K562 (cell line): ENCODE data around the gene FADS1. TPM values are rescaled to one million over a fixed set of nuclear protein-coding genes. Genes with fewer than 3 reads are reported as not detected.

Experiments
- ATAC-seq: fragments of 200-7000 bp; cut with Tn5 transposase; 3 replicates; pipeline ENCODE4 v1.9.1; 2020; ENCODE audit warnings: moderate library complexity
- BruUV-seq: library from RNA; stranded (reverse); fragments of 400-500 nt; replicated peaks from 2 replicates; lab custom pipeline; 2021; lab: Mats Ljungman, UMichigan
- CTCF ChIA-PET: fragments of 300-600 bp; formaldehyde crosslinking; extraction: SDS; loops from one replicate; lab custom pipeline; 2021; ENCODE audit warnings: low intra/inter-chr PET ratio; lab: Yijun Ruan, JAX
- POLR2A ChIA-PET: fragments of 300-600, 350-650 bp; sonication (Branson Sonifier 250); formaldehyde crosslinking; extraction: SDS; loops from one replicate; lab custom pipeline; 2021; ENCODE audit warnings: antibody characterized with exemption, inconsistent platforms; lab: Yijun Ruan, JAX
- DNase-seq, 4 experiments: peaks; one replicate each; pipeline versions ENCODE4 v3.0.0 to v3.0.0-alpha.2; 2011 to 2018; ENCODE audit warnings: low spot score in 3 of 4, mixed read lengths in 3 of 4; ENCODE audit errors: extremely low read depth in 1 of 4
- FAIRE-seq: peaks from 2 replicates; lab custom pipeline; 2011; peaks lifted over from hg19 to GRCh38; lab: Jason Lieb, UNC
- H2AFZ ChIP-seq: 2 replicates; pipeline ENCODE4 v1.6.0; 2011; ENCODE audit warnings: low read depth, low read length, control low read depth, inconsistent platforms
- H3K27ac ChIP-seq: fragments of 200-600 bp; 3 replicates; pipeline ENCODE4 v1.8.0; 2011; ENCODE audit warnings: low read depth, mild to moderate bottlenecking, control low read depth, inconsistent platforms, low read length, moderate library complexity, mixed read lengths; ENCODE audit errors: extremely low read depth
- H3K27me3 ChIP-seq, 2 experiments: fragments of 300-600 bp in 1 of 2; 2 replicates in 1 of 2; 3 replicates in 1 of 2; pipeline versions ENCODE4 v1.6.0 to v1.8.0; 2011; ENCODE audit warnings: inconsistent platforms in 2 of 2, low read length in 2 of 2, mild to moderate bottlenecking in 1 of 2, mixed read lengths in 1 of 2, moderate library complexity in 1 of 2; ENCODE audit not compliant: control insufficient read depth in 2 of 2, insufficient read depth in 2 of 2
- H3K36me3 ChIP-seq: fragments of 300-600 bp; 3 replicates; pipeline ENCODE4 v1.8.0; 2011; ENCODE audit warnings: mild to moderate bottlenecking, low read length, inconsistent platforms; ENCODE audit not compliant: control insufficient read depth, insufficient read depth
- H3K4me1 ChIP-seq, 2 experiments: fragments of 200-600 bp in 1 of 2; replicated peaks in 1 of 2; 2 replicates in 1 of 2; 3 replicates in 1 of 2; pipeline versions ENCODE4 v1.5.1 to v1.8.0; 2011; ENCODE audit warnings: inconsistent platforms in 2 of 2, low read length in 2 of 2, mild to moderate bottlenecking in 1 of 2, mixed read lengths in 1 of 2, moderate library complexity in 1 of 2; ENCODE audit not compliant: control insufficient read depth in 2 of 2, insufficient read depth in 2 of 2
- H3K4me2 ChIP-seq: 2 replicates; pipeline ENCODE4 v1.6.1; 2011; ENCODE audit warnings: low read length, control low read depth, inconsistent platforms, mixed read lengths; ENCODE audit not compliant: insufficient read depth
- H3K4me3 ChIP-seq: fragments of 200-600 bp; sonication (generic), shearing (Covaris generic); 2 replicates; pipeline ENCODE4 v1.5.1; 2016; ENCODE audit warnings: control low read depth, inconsistent platforms
- H3K79me2 ChIP-seq: fragments of 200-600 bp; 3 replicates; pipeline ENCODE4 v1.8.0; 2011; ENCODE audit warnings: low read length, inconsistent platforms; ENCODE audit not compliant: control insufficient read depth, insufficient read depth
- H3K9ac ChIP-seq, 2 experiments: 2 replicates each; pipeline versions ENCODE4 v1.6.0 to v1.6.1; 2011; ENCODE audit warnings: low read depth in 2 of 2, low read length in 2 of 2, control low read depth in 1 of 2, inconsistent platforms in 1 of 2, mild to moderate bottlenecking in 1 of 2, mixed read lengths in 1 of 2; ENCODE audit not compliant: insufficient read depth in 1 of 2
- H3K9me1 ChIP-seq: one replicate; pipeline ENCODE4 v1.6.0; 2011; ENCODE audit warnings: inconsistent platforms, mild to moderate bottlenecking, low read length, moderate library complexity; ENCODE audit not compliant: control insufficient read depth, insufficient read depth
- H3K9me3 ChIP-seq: replicated peaks from 2 replicates; pipeline ENCODE4 v1.5.1; 2011; ENCODE audit warnings: low read depth, low read length, inconsistent platforms; ENCODE audit not compliant: control insufficient read depth, insufficient read depth
- H4K20me1 ChIP-seq: replicated peaks from 2 replicates; pipeline ENCODE4 v1.6.1; 2011; ENCODE audit warnings: low read length, inconsistent platforms, mixed read lengths; ENCODE audit not compliant: control insufficient read depth, insufficient read depth
- ATF3 ChIP-seq, 2 experiments: fragments of 450-650 bp in 1 of 2; sonication (generic) in 1 of 2; formaldehyde crosslinking in 1 of 2; IDR thresholded peaks in 1 of 2; conservative IDR thresholded peaks in 1 of 2; 2 replicates each; pipeline versions ENCODE4 v1.6.1 to v1.8.1; 2016 to 2023; ENCODE audit warnings: mild to moderate bottlenecking in 2 of 2, moderate library complexity in 2 of 2, inconsistent platforms in 1 of 2, missing genetic modification reagents in 1 of 2
- CHD4 ChIP-seq: fragments of 200-600 bp; sonication (generic); IDR thresholded peaks from 3 replicates; pipeline ENCODE4 v1.6.1; 2012; ENCODE audit warnings: low read depth, mild to moderate bottlenecking, mixed read lengths, low read length, inconsistent platforms; ENCODE audit not compliant: insufficient read depth, insufficient replicate concordance, poor library complexity, severe bottlenecking
- DLX4 ChIP-seq: fragments of 250-450 bp; sonication (Bioruptor Pico); IDR thresholded peaks from 2 replicates; pipeline ENCODE4 v1.6.1; 2021; ENCODE audit warnings: mild to moderate bottlenecking
- E2F1 ChIP-seq: sonication (generic); formaldehyde crosslinking; IDR thresholded peaks from 2 replicates; pipeline ENCODE4 v1.8.1; 2023; ENCODE audit warnings: mild to moderate bottlenecking, missing genetic modification reagents, moderate library complexity
- HOXB6 ChIP-seq: fragments of 250-450 bp; sonication (Bioruptor Pico); IDR thresholded peaks from 2 replicates; pipeline ENCODE4 v1.5.1; 2022; ENCODE audit warnings: mild to moderate bottlenecking, borderline replicate concordance
- JUND ChIP-seq, 2 experiments: IDR thresholded peaks; 2 replicates in 1 of 2; 3 replicates in 1 of 2; pipeline ENCODE4 v1.6.1; 2011; ENCODE audit warnings: borderline replicate concordance in 2 of 2, low read depth in 2 of 2, low read length in 2 of 2, improper control_type of control experiment in 1 of 2, missing biosample characterization in 1 of 2, missing genetic modification characterization in 1 of 2, missing genetic modification reagents in 1 of 2
- PHF20 ChIP-seq: fragments of 450-650 bp; IDR thresholded peaks from 2 replicates; pipeline ENCODE4 v1.6.1; 2018; ENCODE audit not compliant: partially characterized antibody
- SAP30 ChIP-seq: fragments of 200-600 bp; sonication (generic); IDR thresholded peaks from 2 replicates; pipeline ENCODE4 v1.6.1; 2012; ENCODE audit warnings: borderline replicate concordance, low read depth, mild to moderate bottlenecking, moderate library complexity, low read length, control low read depth, inconsistent platforms; ENCODE audit not compliant: insufficient read depth, poor library complexity, severe bottlenecking
- SLC30A9 ChIP-seq: fragments of 250-450 bp; sonication (Bioruptor Pico); IDR thresholded peaks from 2 replicates; pipeline ENCODE4 v1.8.0; 2022; ENCODE audit warnings: mild to moderate bottlenecking, moderate library complexity
- SMARCB1 ChIP-seq: IDR thresholded peaks from 2 replicates; pipeline ENCODE4 v1.6.1; 2011; ENCODE audit warnings: improper control_type of control experiment, low read depth; ENCODE audit not compliant: insufficient read length
- SRSF9 ChIP-seq: fragments of 200-400 bp; formaldehyde crosslinking; IDR thresholded peaks from 2 replicates; pipeline ENCODE4 v1.6.1; 2017; ENCODE audit warnings: low read depth, low read length, borderline replicate concordance
- STAG1 ChIP-seq: sonication (generic); formaldehyde crosslinking; IDR thresholded peaks from 2 replicates; pipeline ENCODE4 v1.5.0; 2020; ENCODE audit warnings: missing genetic modification reagents, borderline replicate concordance
- ZBTB7A ChIP-seq: IDR thresholded peaks from 2 replicates; pipeline ENCODE4 v1.6.1; 2011; ENCODE audit warnings: low read depth, mild to moderate bottlenecking, low read length, moderate library complexity, borderline replicate concordance; ENCODE audit not compliant: control insufficient read depth
- ZNF445 ChIP-seq: fragments of 250-450 bp; sonication (Bioruptor Pico); IDR thresholded peaks from 2 replicates; pipeline ENCODE4 v1.4.0; 2020; ENCODE audit warnings: low read depth, mild to moderate bottlenecking, moderate library complexity
- ZNF561 ChIP-seq: fragments of 450-650 bp; formaldehyde crosslinking; conservative IDR thresholded peaks from 2 replicates; pipeline ENCODE4 v1.4.0; 2020; ENCODE audit warnings: mild to moderate bottlenecking, moderate library complexity
- WGBS: fragments of 100-300 bp; shearing (Covaris generic); methylation state at CpG from one replicate; pipeline ENCODE4 v1.1.6; 2016; ENCODE audit warnings: low coverage, mixed read lengths; ENCODE audit not compliant: insufficient coverage; ENCODE audit errors: missing lambda C conversion rate; 5-methylcytosine and 5-hydroxymethylcytosine counted together
- in situ Hi-C: fragments of 300-500 bp; cut with MboI; formaldehyde crosslinking; loops from 4 replicates; pipeline ENCODE4 v1.15.0; 2018; ENCODE audit warnings: inconsistent platforms, mixed read lengths
- intact Hi-C: fragments of 100-400 bp; cut with micrococcal nuclease; formaldehyde crosslinking; loops from 2 replicates; pipeline ENCODE4 v1.14.2; 2022
- polyA plus RNA-seq, 8 experiments: library from polyadenylated mRNA; depleted of rRNA in 4 of 8; stranded (reverse) in 5 of 8; unstranded in 3 of 8; fragments of >200 nt; fragmentation: Nextera tagmentation in 2 of 8; fragmentation: Illumina TruSeq in 1 of 8; extraction: Ambion mirVana in 2 of 8; extraction: Trizol in 1 of 8; gene quantifications; 2 replicates each; pipeline versions ENCODE4 v1.2.1 to v1.2.3, GENCODE V29; 2011 to 2014; ENCODE audit warnings: inconsistent platforms in 1 of 8, missing spikeins in 1 of 8
- total RNA-seq, 7 experiments: library from RNA; depleted of rRNA in 6 of 7; stranded (reverse); fragments of >200 nt in 6 of 7; fragmentation: Illumina TruSeq in 2 of 7; extraction: Trizol in 2 of 7; gene quantifications; 2 replicates each; pipeline versions ENCODE4 v1.2.1 to v1.2.3, GENCODE V29; 2011 to 2021; ENCODE audit warnings: low replicate concordance in 1 of 7

The FADS1 gene
- total and polyA plus RNA-seq, 9 of the 15 experiments (the other 6 are each of a cell fraction or from before 2014, with no cell fraction given), result 110 to 864 (median 364) TPM

GRCh38 chr11:61756452-61757212, 60.2 kb downstream of the FADS1 start:
- no peaks in the 10 kb centered on the region for H3K36me3 ChIP-seq
- no peaks in the 10 kb centered on the region for H3K27me3 ChIP-seq
- H3K4me2 ChIP-seq, result no peak overlapping the region
- H3K79me2 ChIP-seq, result peaks cover 53% of the 10 kb centered on the region
- peak; percentile 74 to 75 (median 74) for DNase-seq
- WGBS, result 44% methylated on average over 9 of the region's 9 CpGs
- BruUV-seq, result no TSS peak
- H4K20me1 ChIP-seq, result 0 out of 2 replicates have a peak, but pooled peaks cover under 1% of the 10 kb centered on the region
- POLR2A ChIA-PET, result interaction anchor here (0.5 to 1.0 kb wide), 3 partner anchors 8 to 10 kb away, joined by 3 to 6 read pairs (median 3); no protein-coding TSS in a partner anchor
- H3K9ac ChIP-seq, result peak overlapping the region; percentile 10 to 78; a peak in 3 of 4 replicates
- peak; percentile 32 for FAIRE-seq
- H3K4me3 ChIP-seq, result no peak overlapping the region
- H3K9me3 ChIP-seq, result no peaks in the 10 kb centered on the region
- in situ Hi-C loops (no loop called here), intact Hi-C loops (no loop called here)
- 0 out of 3 replicates have a peak, but pooled peaks have one; percentile 4 for ATAC-seq
- CTCF ChIA-PET, result no interaction called here
- H3K27ac ChIP-seq, result peak overlapping the region; percentile 66; the same call in 2 of the 3 replicates
- H3K4me1 ChIP-seq, result peaks cover 47 to 82% of the 10 kb centered on the region in 2 experiments
- H2AFZ ChIP-seq, result no peak overlapping the region
- H3K9me1 ChIP-seq, result no peaks in the 10 kb centered on the region
- no peak for TF ChIP-seq ZNF445 (CRISPR knock-in tag)
- peak; percentile 71 for TF ChIP-seq ATF3 (IDR thresholded peaks at IDR 0.05)
- TF ChIP-seq ATF3 (CRISPR knock-in tag; conservative IDR thresholded peaks at IDR 0.05), result no peak
- no peak for TF ChIP-seq STAG1 (CRISPR knock-in tag)
- TF ChIP-seq JUND (IDR thresholded peaks at IDR 0.05; ENCODE audit: borderline replicate concordance, low read depth, low read length), result peak; percentile 77
- TF ChIP-seq JUND (tag; IDR thresholded peaks at IDR 0.05; ENCODE audit: borderline replicate concordance, low read depth, low read length), result no peak; the same call in 2 of the 3 replicates
- TF ChIP-seq PHF20, result no peak
- TF ChIP-seq SMARCB1, result no peak
- TF ChIP-seq ZBTB7A, result peak; percentile 61; the same call in 1 of the 2 replicates
- TF ChIP-seq HOXB6 (CRISPR knock-in tag), result no peak
- TF ChIP-seq DLX4, result no peak
- no peak for TF ChIP-seq SRSF9
- TF ChIP-seq ZNF561 (CRISPR knock-in tag), result no peak
- TF ChIP-seq CHD4, result no peak
- TF ChIP-seq SLC30A9 (CRISPR knock-in tag), result no peak
- TF ChIP-seq E2F1 (CRISPR knock-in tag), result no peak
- TF ChIP-seq SAP30, result no peak
